Liver (tissue), 9 donors: ENCODE results near the gene GALK2. TPM values are rescaled to one million over a fixed set of nuclear protein-coding genes. Genes with fewer than 3 reads are reported as not detected.

Experiments
- DNase-seq: peaks from one replicate; pipeline ENCODE4 v3.0.0-alpha.2; 2017; ENCODE audit warnings: low spot score
- H3K27ac ChIP-seq, 2 donors: one replicate each; pipeline ENCODE4 v1.7.0; 2013; ENCODE audit warnings: inconsistent platforms in 2 of 2, low read length in 2 of 2, control low read depth in 1 of 2, low read depth in 1 of 2, mild to moderate bottlenecking in 1 of 2
- H3K27me3 ChIP-seq, 4 donors: one replicate each; pipeline versions ENCODE4 v1.6.1 to v1.7.0; 2013; ENCODE audit warnings: low read length in 3 of 4, inconsistent platforms in 1 of 4, mild to moderate bottlenecking in 1 of 4, moderate library complexity in 1 of 4; ENCODE audit not compliant: control insufficient read depth in 4 of 4, insufficient read depth in 4 of 4
- H3K36me3 ChIP-seq, 4 donors: one replicate each; pipeline versions ENCODE4 v1.6.1 to v1.7.0; 2013; ENCODE audit warnings: low read length in 3 of 4, mild to moderate bottlenecking in 3 of 4, low read depth in 1 of 4, moderate library complexity in 1 of 4; ENCODE audit not compliant: control insufficient read depth in 4 of 4, insufficient read depth in 3 of 4
- H3K4me1 ChIP-seq, 4 donors: one replicate each; pipeline versions ENCODE4 v1.6.1 to v1.7.0; 2013; ENCODE audit warnings: low read length in 3 of 4, mild to moderate bottlenecking in 3 of 4, moderate library complexity in 1 of 4; ENCODE audit not compliant: control insufficient read depth in 4 of 4, insufficient read depth in 4 of 4
- H3K4me3 ChIP-seq, 3 donors: one replicate each; pipeline versions ENCODE4 v1.6.1 to v1.7.0; 2013; ENCODE audit warnings: low read length in 3 of 3, control low read depth in 1 of 3, low read depth in 1 of 3, mild to moderate bottlenecking in 1 of 3
- H3K9ac ChIP-seq, 2 donors: one replicate each; pipeline ENCODE4 v1.7.0; 2013; ENCODE audit warnings: low read length in 2 of 2, mild to moderate bottlenecking in 2 of 2, moderate library complexity in 2 of 2, control low read depth in 1 of 2, low read depth in 1 of 2
- H3K9me3 ChIP-seq, 4 donors: one replicate each; pipeline versions ENCODE4 v1.6.1 to v1.7.0; 2013; ENCODE audit warnings: low read length in 3 of 4; ENCODE audit not compliant: control insufficient read depth in 4 of 4
- CTCF ChIP-seq: fragments of 150-350 bp; IDR thresholded peaks from 2 replicates; pipeline ENCODE4 v1.5.1; 2017; ENCODE audit warnings: improper control_type of control experiment, low read depth, low read length; ENCODE audit not compliant: missing input control
- EGR1 ChIP-seq, 2 donors: IDR thresholded peaks; 2 replicates each; pipeline ENCODE4 v1.6.1; 2016 to 2018; ENCODE audit warnings: antibody characterized with exemption in 2 of 2, low read depth in 2 of 2
- FOXA1 ChIP-seq: IDR thresholded peaks from 2 replicates; pipeline ENCODE4 v1.6.1; 2016; ENCODE audit warnings: antibody characterized with exemption
- FOXA2 ChIP-seq: IDR thresholded peaks from 2 replicates; pipeline ENCODE4 v1.6.1; 2016; ENCODE audit warnings: antibody characterized with exemption
- GABPA ChIP-seq, 2 donors: IDR thresholded peaks in 1 of 2; conservative IDR thresholded peaks in 1 of 2; 2 replicates each; pipeline ENCODE4 v1.6.1; 2016; ENCODE audit warnings: antibody characterized with exemption in 2 of 2, mild to moderate bottlenecking in 1 of 2, moderate library complexity in 1 of 2
- HNF4G ChIP-seq: IDR thresholded peaks from 2 replicates; pipeline ENCODE4 v1.6.1; 2016; ENCODE audit warnings: antibody characterized with exemption
- JUND ChIP-seq, 2 donors: IDR thresholded peaks; 2 replicates each; pipeline ENCODE4 v1.6.1; 2016; ENCODE audit warnings: antibody characterized with exemption in 2 of 2
- MAX ChIP-seq: IDR thresholded peaks from 2 replicates; pipeline ENCODE4 v1.6.1; 2016; ENCODE audit warnings: antibody characterized with exemption
- RAD21 ChIP-seq, 2 donors: IDR thresholded peaks; 2 replicates each; pipeline ENCODE4 v1.6.1; 2016; ENCODE audit warnings: antibody characterized with exemption in 2 of 2, mild to moderate bottlenecking in 2 of 2
- REST ChIP-seq: IDR thresholded peaks from 2 replicates; pipeline ENCODE4 v1.6.1; 2016; ENCODE audit warnings: antibody characterized with exemption, mild to moderate bottlenecking
- YY1 ChIP-seq: IDR thresholded peaks from 2 replicates; pipeline ENCODE4 v1.6.1; 2016; ENCODE audit warnings: antibody characterized with exemption, mild to moderate bottlenecking
- ZBTB33 ChIP-seq: IDR thresholded peaks from 2 replicates; pipeline ENCODE4 v1.6.1; 2016; ENCODE audit warnings: antibody characterized with exemption
- WGBS: extraction: QIAGEN DNeasy Blood & Tissue Kit; methylation state at CpG from one replicate; pipeline ENCODE4 v1.1.7; 2013; 5-methylcytosine and 5-hydroxymethylcytosine counted together
- polyA plus RNA-seq, 2 donors: library from polyadenylated mRNA; stranded (reverse) in 1 of 2; unstranded in 1 of 2; fragments of 200-250 nt in 1 of 2; fragments of >200 nt in 1 of 2; fragmentation: Nextera tagmentation in 1 of 2; extraction: Ambion mirVana in 1 of 2; gene quantifications; one replicate each; pipeline versions ENCODE4 v1.2.1 to v1.2.3, GENCODE V29; 2013 to 2015
- total RNA-seq, 2 donors: library from RNA; depleted of rRNA; stranded (reverse); fragments of >200 nt; gene quantifications; one replicate each; pipeline ENCODE4 v1.2.3, GENCODE V29; 2014
- donor health status: healthy.
- donor health status: healthy.
- donor health status: healthy.
- donor health status: healthy.
- donor health status: healthy.

Gene GALK2
- total and polyA plus RNA-seq, 4 donors: 18.1 to 57.0 (median 24.5) TPM

DNA sequence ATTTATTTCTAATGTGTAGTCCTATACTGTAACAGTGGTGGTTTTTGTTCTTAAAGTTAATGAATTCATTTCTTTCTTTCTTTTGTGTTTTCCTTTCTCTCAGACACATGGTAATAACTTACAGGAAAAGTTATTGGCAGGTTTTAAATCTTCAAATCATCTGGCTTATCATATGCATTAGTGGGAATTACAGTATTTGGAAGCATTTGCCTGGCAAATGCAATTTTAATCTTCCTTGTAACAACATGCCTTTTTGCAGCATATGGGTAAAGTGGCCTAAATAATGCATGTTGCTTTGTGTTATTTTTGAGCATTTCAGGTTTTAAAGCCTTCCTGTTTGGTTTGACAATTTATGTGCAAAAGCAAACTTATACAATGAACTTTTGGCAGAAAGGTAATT, 66.8 kb downstream of the GALK2 start:
- H3K9ac ChIP-seq: no peak overlapping the region
- TF ChIP-seq MAX: no peak

GRCh38 chr15:49238342-49238741, 68.3 kb downstream of the GALK2 start:
- TF ChIP-seq CTCF (no peak), MAX (no peak), HNF4G (no peak), JUND (IDR thresholded peaks at IDR 0.05) (no peak), RAD21 (IDR thresholded peaks at IDR 0.05) (no peak), FOXA1 (no peak), GABPA (IDR thresholded peaks at IDR 0.05 in 1 of 2, conservative IDR thresholded peaks at IDR 0.05 in 1 of 2) (no peak), EGR1 (IDR thresholded peaks at IDR 0.05; ENCODE audit: low read depth in 2 of 2) (no peak), FOXA2 (no peak), ZBTB33 (no peak), YY1 (no peak), REST (no peak)
- Histone ChIP-seq H3K4me1 (peaks cover 0 to 2% (median 0%) of the 10 kb centered on the region in 4 donors), H3K36me3 (peaks cover 6 to 12% (median 9%) of the 10 kb centered on the region in 4 donors), H3K9me3 (no peaks in the 10 kb centered on the region), H3K9ac (no peak overlapping the region), H3K4me3 (no peak overlapping the region), H3K27me3 (no peaks in the 10 kb centered on the region), H3K27ac (no peak overlapping the region)
- no peak for DNase-seq
- WGBS: 84% methylated on average over 2 of the region's 2 CpGs

More for the DNA sequence above, 66.8 kb downstream of the GALK2 start:
- Histone ChIP-seq H3K36me3 (peaks cover 0 to 12% (median 4%) of the 10 kb centered on the region in 4 donors), H3K4me1 (peaks cover 0 to 5% (median 3%) of the 10 kb centered on the region in 4 donors), H3K4me3 (no peak overlapping the region), H3K9me3 (no peaks in the 10 kb centered on the region), H3K27me3 (no peaks in the 10 kb centered on the region), H3K27ac (no peak overlapping the region)
- DNase-seq: no peak
